Fibroblast of lung (primary cell): ENCODE data around the gene PCSK5. TPM values are rescaled to one million over a fixed set of nuclear protein-coding genes. Genes with fewer than 3 reads are reported as not detected.

ENCODE experiments used
- DNase-seq, 2 donors: peaks; one replicate each; pipeline versions ENCODE4 v3.0.0 to v3.0.0-alpha.2; 2010; ENCODE audit warnings: low read depth in 2 of 2
- H2AFZ ChIP-seq: 2 replicates; pipeline ENCODE4 v1.5.1; 2012; ENCODE audit warnings: low read length, control low read depth, inconsistent platforms
- H3K27ac ChIP-seq: 2 replicates; pipeline ENCODE4 v1.5.1; 2011; ENCODE audit warnings: low read length, control low read depth; ENCODE audit not compliant: insufficient read depth
- H3K27me3 ChIP-seq: 2 replicates; pipeline ENCODE4 v1.5.1; 2011; ENCODE audit warnings: mild to moderate bottlenecking, low read length; ENCODE audit not compliant: control insufficient read depth, insufficient read depth
- H3K36me3 ChIP-seq: 2 replicates; pipeline ENCODE4 v1.5.1; 2011; ENCODE audit warnings: low read length; ENCODE audit not compliant: control insufficient read depth, insufficient read depth
- H3K4me1 ChIP-seq: 2 replicates; pipeline ENCODE4 v1.5.1; 2011; ENCODE audit warnings: low read length; ENCODE audit not compliant: control insufficient read depth, insufficient read depth; ENCODE audit errors: extremely low read depth
- H3K4me2 ChIP-seq: 2 replicates; pipeline ENCODE4 v1.5.1; 2011; ENCODE audit warnings: low read length, control low read depth; ENCODE audit not compliant: insufficient read depth; ENCODE audit errors: extremely low read depth
- H3K4me3 ChIP-seq, 4 experiments: fragments of 200-600 bp in 1 of 4; sonication (generic) in 1 of 4; replicated peaks in 1 of 4; 2 replicates each; pipeline ENCODE4 v1.5.1; 2011 to 2016; ENCODE audit warnings: low read length in 4 of 4, low read depth in 3 of 4, mild to moderate bottlenecking in 3 of 4, control low read depth in 2 of 4, inconsistent platforms in 1 of 4, mixed read lengths in 1 of 4; ENCODE audit not compliant: insufficient read depth in 1 of 4; ENCODE audit errors: control extremely low read depth in 1 of 4
- H3K79me2 ChIP-seq: 2 replicates; pipeline ENCODE4 v1.5.1; 2012; ENCODE audit warnings: mild to moderate bottlenecking, low read length, inconsistent platforms; ENCODE audit not compliant: control insufficient read depth, insufficient read depth
- H3K9ac ChIP-seq: 2 replicates; pipeline ENCODE4 v1.5.1; 2011; ENCODE audit warnings: mild to moderate bottlenecking, low read length, control low read depth; ENCODE audit not compliant: insufficient read depth
- H3K9me3 ChIP-seq: 2 replicates; pipeline ENCODE4 v1.5.1; 2012; ENCODE audit warnings: low read depth, low read length; ENCODE audit not compliant: control insufficient read depth, insufficient read depth
- H4K20me1 ChIP-seq: 2 replicates; pipeline ENCODE4 v1.5.1; 2011; ENCODE audit warnings: low read length; ENCODE audit not compliant: control insufficient read depth, insufficient read depth; ENCODE audit errors: extremely low read depth
- CTCF ChIP-seq, 2 donors: IDR thresholded peaks in 1 of 2; conservative IDR thresholded peaks in 1 of 2; 1 replicate in 1 of 2; 2 replicates in 1 of 2; pipeline ENCODE4 v1.5.1; 2011 to 2012; ENCODE audit warnings: low read length in 2 of 2, control low read depth in 1 of 2, inconsistent platforms in 1 of 2, low read depth in 1 of 2, mild to moderate bottlenecking in 1 of 2
- EZH2 ChIP-seq: IDR thresholded peaks from 2 replicates; pipeline ENCODE4 v1.5.1; 2012; ENCODE audit warnings: low read length, control low read depth, mild to moderate bottlenecking; ENCODE audit errors: missing control alignments
- polyA plus RNA-seq, 2 donors: library from polyadenylated mRNA; depleted of rRNA in 1 of 2; stranded (reverse) in 1 of 2; unstranded in 1 of 2; fragments of >200 nt; gene quantifications; 2 replicates each; pipeline ENCODE4 v1.2.1, GENCODE V29; 2011 to 2012; ENCODE audit warnings: missing spikeins in 1 of 2
- total RNA-seq: library from RNA; depleted of rRNA; stranded (reverse); fragments of >200 nt; gene quantifications from 2 replicates; pipeline ENCODE4 v1.2.1, GENCODE V29; 2014

The PCSK5 gene
- total and polyA plus RNA-seq, 2 donors (not counting 1 experiment from before 2014, with no cell fraction given), result 3.1 to 4.8 TPM

DNA sequence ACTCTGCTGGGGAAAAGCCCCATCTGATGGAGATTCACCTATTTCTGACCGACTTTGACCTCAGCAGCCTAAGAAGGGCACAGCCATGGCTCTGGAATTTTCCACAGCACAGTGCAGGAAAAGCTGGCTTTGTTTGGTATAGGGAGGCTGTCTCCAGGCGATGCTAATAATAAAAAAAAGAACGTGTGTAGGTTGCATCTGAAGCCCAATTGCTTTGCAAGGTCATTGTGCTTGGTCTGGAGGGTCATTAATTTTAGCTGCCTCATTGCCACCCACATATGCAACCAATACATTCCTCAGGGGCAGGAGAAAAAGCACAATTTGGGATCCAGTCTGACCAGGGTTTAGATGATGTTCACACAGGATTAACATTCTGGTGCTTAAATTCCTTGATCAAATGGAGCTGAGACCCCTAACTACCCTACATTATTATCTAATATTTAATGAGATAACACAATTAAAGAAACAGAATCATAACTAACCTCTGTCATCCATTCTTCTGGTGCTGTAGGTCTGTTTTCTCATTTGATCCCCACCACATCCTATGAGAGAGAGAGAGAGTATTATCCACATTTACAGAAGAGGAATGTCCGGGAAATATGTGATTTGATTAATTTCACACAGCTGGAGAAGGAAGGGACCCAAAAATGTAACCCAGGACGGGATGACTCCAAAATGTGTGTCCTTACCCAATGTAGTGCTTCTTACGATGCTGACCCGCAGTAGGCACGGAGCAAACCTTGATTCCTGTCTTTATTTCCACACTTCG, 327.8 kb downstream of the PCSK5 start:
- H3K9me3 ChIP-seq, result no peaks in the 10 kb centered on the region
- no peak overlapping the region for H3K4me2 ChIP-seq
- peaks cover 20% of the 10 kb centered on the region for H3K4me1 ChIP-seq
- peak in 1 of 2 donors; percentile 82 for DNase-seq
- H4K20me1 ChIP-seq, result no peaks in the 10 kb centered on the region
- H3K9ac ChIP-seq, result no peak overlapping the region
- H3K27me3 ChIP-seq, result no peaks in the 10 kb centered on the region
- no peaks in the 10 kb centered on the region for H3K36me3 ChIP-seq
- H3K79me2 ChIP-seq, result no peaks in the 10 kb centered on the region
- H3K4me3 ChIP-seq, result no peak overlapping the region
- no peak overlapping the region for H3K27ac ChIP-seq
- no peak overlapping the region for H2AFZ ChIP-seq
- TF ChIP-seq CTCF (conservative IDR thresholded peaks at IDR 0.05 in 1 of 2, IDR thresholded peaks at IDR 0.05 in 1 of 2; ENCODE audit: low read depth in 1 of 2, low read length in 2 of 2) (no peak), EZH2 (no peak)

DNA sequence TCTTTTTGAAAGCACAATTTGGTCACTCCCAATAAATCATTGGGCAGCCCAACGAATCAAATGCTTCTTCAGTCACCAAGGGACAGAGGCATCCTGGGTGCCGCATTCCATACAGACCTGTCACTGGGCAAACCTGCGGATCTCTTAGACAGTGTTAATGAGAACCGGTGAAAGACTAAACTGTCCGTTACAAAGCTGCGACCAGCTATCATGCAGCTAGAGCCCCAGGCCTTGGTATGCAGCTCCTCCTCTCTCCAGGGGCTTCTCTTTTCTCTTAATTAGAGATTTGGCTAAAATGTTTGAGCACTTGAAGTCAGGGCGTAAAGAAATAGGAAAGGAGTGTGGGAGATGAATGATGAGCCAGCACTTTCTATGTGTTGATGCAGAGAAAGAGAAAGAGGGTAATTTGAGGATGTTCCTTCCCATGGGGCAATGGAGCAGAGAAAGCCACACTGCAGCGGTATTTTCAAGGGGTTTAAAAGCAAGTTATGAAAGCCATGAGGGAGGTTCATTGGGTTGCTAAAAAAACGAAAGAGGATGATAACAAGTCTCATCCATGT, 328.5 kb downstream of the PCSK5 start:
- peak in 1 of 2 donors; percentile 58 for DNase-seq
- no peak overlapping the region for H3K4me3 ChIP-seq
- no peak overlapping the region for H3K9ac ChIP-seq
- H3K9me3 ChIP-seq, result no peaks in the 10 kb centered on the region
- H3K36me3 ChIP-seq, result no peaks in the 10 kb centered on the region
- H2AFZ ChIP-seq, result no peak overlapping the region
- H3K4me1 ChIP-seq, result peaks cover 20% of the 10 kb centered on the region
- H3K4me2 ChIP-seq, result no peak overlapping the region
- no peaks in the 10 kb centered on the region for H4K20me1 ChIP-seq
- no peaks in the 10 kb centered on the region for H3K27me3 ChIP-seq
- no peak overlapping the region for H3K27ac ChIP-seq
- no peak for TF ChIP-seq CTCF (conservative IDR thresholded peaks at IDR 0.05 in 1 of 2, IDR thresholded peaks at IDR 0.05 in 1 of 2; ENCODE audit: low read depth in 1 of 2, low read length in 2 of 2)
- no peak for TF ChIP-seq EZH2
- H3K79me2 ChIP-seq, result no peaks in the 10 kb centered on the region

GRCh38 chr9:76219560-76220151, 329.2 kb downstream of the PCSK5 start:
- Histone ChIP-seq H3K4me3 (no peak overlapping the region), H3K4me2 (no peak overlapping the region)
- DNase-seq, result no peak

More at GRCh38 chr9:76219560-76220151, 329.2 kb downstream of the PCSK5 start:
- H3K9ac ChIP-seq, result no peak overlapping the region
- no peaks in the 10 kb centered on the region for H3K79me2 ChIP-seq
- no peaks in the 10 kb centered on the region for H3K36me3 ChIP-seq
- H3K27me3 ChIP-seq, result no peaks in the 10 kb centered on the region
- no peak overlapping the region for H2AFZ ChIP-seq
- no peak overlapping the region for H3K27ac ChIP-seq
- no peak for TF ChIP-seq EZH2
- peak; percentile 16 to 30 for TF ChIP-seq CTCF (conservative IDR thresholded peaks at IDR 0.05 in 1 of 2, IDR thresholded peaks at IDR 0.05 in 1 of 2; ENCODE audit: low read depth in 1 of 2, low read length in 2 of 2)
- no peaks in the 10 kb centered on the region for H3K9me3 ChIP-seq
- H3K4me1 ChIP-seq, result peaks cover 15% of the 10 kb centered on the region
- H4K20me1 ChIP-seq, result no peaks in the 10 kb centered on the region
